Neutrophil (primary cell): ENCODE measurements around the gene ARF3.

Source experiments
- H3K27ac ChIP-seq: fragments of 200-600 bp; sonication (generic); 2 replicates; pipeline ENCODE4 v1.5.1; 2016; ENCODE audit warnings: mild to moderate bottlenecking, moderate library complexity
- H3K27me3 ChIP-seq: fragments of 200-600 bp; sonication (generic); 2 replicates; pipeline ENCODE4 v1.6.0; 2016; ENCODE audit warnings: mild to moderate bottlenecking
- H3K36me3 ChIP-seq: fragments of 200-600 bp; sonication (generic); 2 replicates; pipeline ENCODE4 v1.5.1; 2017
- H3K4me1 ChIP-seq, 2 experiments: fragments of 200-600 bp in 1 of 2; sonication (generic) in 1 of 2; 1 replicate in 1 of 2; 2 replicates in 1 of 2; pipeline versions ENCODE4 v1.5.1 to v1.6.1; 2013 to 2016; ENCODE audit warnings: low read depth in 1 of 2, low read length in 1 of 2, mild to moderate bottlenecking in 1 of 2, moderate library complexity in 1 of 2; ENCODE audit not compliant: control insufficient read depth in 1 of 2, insufficient read depth in 1 of 2
- H3K4me3 ChIP-seq, 2 experiments: fragments of 200-600 bp in 1 of 2; sonication (generic) in 1 of 2; 1 replicate in 1 of 2; 2 replicates in 1 of 2; pipeline ENCODE4 v1.5.1; 2013 to 2016; ENCODE audit warnings: low read depth in 1 of 2, low read length in 1 of 2, mild to moderate bottlenecking in 1 of 2, moderate library complexity in 1 of 2
- H3K9me3 ChIP-seq: fragments of 200-600 bp; sonication (generic); 2 replicates; pipeline ENCODE4 v1.5.1; 2016
- CTCF ChIP-seq: fragments of 200-600 bp; sonication (generic); IDR thresholded peaks from 2 replicates; pipeline ENCODE4 v1.5.1; 2016; ENCODE audit warnings: antibody characterized with exemption

ARF3 gene

GRCh38 chr12:48993787-48994186 lies 36.5 kb upstream of the ARF3 start:
- Histone ChIP-seq H3K27me3 (peaks cover 97% of the 10 kb centered on the region), H3K9me3 (no peaks in the 10 kb centered on the region), H3K4me3 (no peak overlapping the region)

GRCh38 chr12:48991247-48992050 lies 34.2 kb upstream of the ARF3 start:
- peaks cover 97% of the 10 kb centered on the region for H3K27me3 ChIP-seq
- no peak overlapping the region for H3K4me3 ChIP-seq
- TF ChIP-seq CTCF, result no peak
- peaks cover 11% of the 10 kb centered on the region in 2 experiments for H3K4me1 ChIP-seq
- no peaks in the 10 kb centered on the region for H3K36me3 ChIP-seq
- H3K27ac ChIP-seq, result no peak overlapping the region
- no peaks in the 10 kb centered on the region for H3K9me3 ChIP-seq

More at GRCh38 chr12:48993787-48994186, 36.5 kb upstream of the ARF3 start:
- Histone ChIP-seq H3K27ac (no peak overlapping the region), H3K4me1 (peaks cover 31 to 32% of the 10 kb centered on the region in 2 experiments), H3K36me3 (no peaks in the 10 kb centered on the region)
- no peak for TF ChIP-seq CTCF

GRCh38 chr12:48990552-48990951 lies 33.3 kb upstream of the ARF3 start:
- Histone ChIP-seq H3K4me3 (no peak overlapping the region), H3K27me3 (peaks cover 97% of the 10 kb centered on the region), H3K4me1 (peaks cover 8 to 10% of the 10 kb centered on the region in 2 experiments), H3K9me3 (no peaks in the 10 kb centered on the region), H3K27ac (no peak overlapping the region), H3K36me3 (no peaks in the 10 kb centered on the region)
- no peak for TF ChIP-seq CTCF

GRCh38 chr12:48988030-48988649 lies 30.9 kb upstream of the ARF3 start:
- Histone ChIP-seq H3K4me1 (peaks cover 3 to 7% of the 10 kb centered on the region in 2 experiments), H3K36me3 (no peaks in the 10 kb centered on the region), H3K4me3 (no peak overlapping the region), H3K27me3 (peaks cover 97% of the 10 kb centered on the region), H3K9me3 (no peaks in the 10 kb centered on the region), H3K27ac (no peak overlapping the region)
- TF ChIP-seq CTCF, result peak; percentile 87

- Histone ChIP-seq H3K36me3 (no peaks in the 10 kb centered on the region), H3K4me1 (peaks cover 3 to 7% of the 10 kb centered on the region in 2 experiments), H3K27ac (no peak overlapping the region), H3K27me3 (peaks cover 98% of the 10 kb centered on the region), H3K9me3 (no peaks in the 10 kb centered on the region), H3K4me3 (no peak overlapping the region)
- TF ChIP-seq CTCF, result no peak
These were observed 29.5 kb upstream of the ARF3 start for GRCh38 chr12:48986720-48987291.
